ENCODE data around the gene ALG12. TPM values are rescaled to one million over a fixed set of nuclear protein-coding genes. Genes with fewer than 3 reads are reported as not detected.

ALG12 gene
- total RNA-seq = 10 to 100 TPM; 16.3 to 17.4 TPM

- Mint-ChIP-seq H3K36me3 (ENCODE audit: low read depth) (peaks cover 29% of the 10 kb centered on the region), H3K27ac (peak within 1 kb of the TSS; percentile 88), H3K27me3 (ENCODE audit: low read depth) (no peaks in the 10 kb centered on the region), H3K4me3 (peak within 1 kb of the TSS; percentile 81), H3K4me1 (ENCODE audit: low read depth) (peaks cover 31% of the 10 kb centered on the region), H3K9me3 (ENCODE audit: insufficient read depth) (no peaks in the 10 kb centered on the region)
- DNase-seq = peak; percentile 98
- ChIA-PET POLR2A (interaction anchor here (0.6 to 1.7 kb wide), 6 partner anchors 18 to 273 kb away, joined by 3 to 7 read pairs (median 4); no protein-coding TSS in a partner anchor), CTCF (interaction anchor here (0.7 to 1.2 kb wide), 2 partner anchors 112 to 160 kb away, joined by 3 to 4 read pairs; no protein-coding TSS in a partner anchor)
- peak; percentile 98 for ATAC-seq
These were observed at the start of gene ALG12, which contains the start of gene CRELD2 for GRCh38 chr22:49917974-49918910. TSS of gene ALG12 (minus strand) at chr22:49918438. CDS start at chr22:49913765, 4,673 bp downstream. TSS of gene CRELD2 (plus strand) at chr22:49918634. CDS start at chr22:49918770, 136 bp downstream.

- H3K4me3 Mint-ChIP-seq = no peak overlapping the region
- H3K27ac Mint-ChIP-seq = no peak overlapping the region
- H3K36me3 Mint-ChIP-seq (ENCODE audit: low read depth) = peaks cover 21% of the 10 kb centered on the region
These were observed 49.5 kb upstream of the ALG12 start for GRCh38 chr22:49967706-49968208.

GRCh38 chr22:49966774-49967705, 48.8 kb upstream of the ALG12 start:
- ChIA-PET CTCF (interaction anchor here (0.8 to 2.5 kb wide), 3 partner anchors 63 to 199 kb away, joined by 3 to 10 read pairs (median 4); no protein-coding TSS in a partner anchor), POLR2A (interaction anchor here (0.6 kb wide), 1 partner anchor 31 kb away, joined by 3 read pairs; no protein-coding TSS in a partner anchor)
- H3K4me3 Mint-ChIP-seq = no peak overlapping the region
- peak overlapping the region; percentile 52 for H3K27ac Mint-ChIP-seq
- ATAC-seq (no peak), DNase-seq (peak; percentile 22)
- peaks cover 42% of the 10 kb centered on the region for H3K4me1 Mint-ChIP-seq (ENCODE audit: low read depth)
- H3K27me3 Mint-ChIP-seq (ENCODE audit: low read depth) = no peaks in the 10 kb centered on the region
- H3K9me3 Mint-ChIP-seq (ENCODE audit: insufficient read depth) = no peaks in the 10 kb centered on the region
- H3K36me3 Mint-ChIP-seq (ENCODE audit: low read depth) = peaks cover 24% of the 10 kb centered on the region

More at GRCh38 chr22:49967706-49968208, 49.5 kb upstream of the ALG12 start:
- ATAC-seq (no peak), DNase-seq (no peak)
- ChIA-PET POLR2A (interaction anchor here (0.6 kb wide), 1 partner anchor 12 kb away, joined by 5 read pairs; no protein-coding TSS in a partner anchor), CTCF (interaction anchor here (0.8 to 2.5 kb wide), 3 partner anchors 63 to 200 kb away, joined by 3 to 10 read pairs (median 4); no protein-coding TSS in a partner anchor)
- Mint-ChIP-seq H3K27me3 (ENCODE audit: low read depth) (no peaks in the 10 kb centered on the region), H3K9me3 (ENCODE audit: insufficient read depth) (no peaks in the 10 kb centered on the region), H3K4me1 (ENCODE audit: low read depth) (peaks cover 42% of the 10 kb centered on the region)

GRCh38 chr22:49966041-49966773, 48.0 kb upstream of the ALG12 start:
- no peak for ATAC-seq
- H3K27me3 Mint-ChIP-seq (ENCODE audit: low read depth) = no peaks in the 10 kb centered on the region
- ChIA-PET CTCF (interaction anchor here (2.5 kb wide), 1 partner anchor 64 kb away, joined by 10 read pairs; no protein-coding TSS in a partner anchor), POLR2A (interaction anchor here (1.5 kb wide), 1 partner anchor 41 kb away, joined by 3 read pairs; no protein-coding TSS in a partner anchor)
- H3K27ac Mint-ChIP-seq = no peak overlapping the region
- H3K4me1 Mint-ChIP-seq (ENCODE audit: low read depth) = peaks cover 42% of the 10 kb centered on the region
- H3K9me3 Mint-ChIP-seq (ENCODE audit: insufficient read depth) = no peaks in the 10 kb centered on the region
- H3K36me3 Mint-ChIP-seq (ENCODE audit: low read depth) = peaks cover 30% of the 10 kb centered on the region
- DNase-seq = no peak
- H3K4me3 Mint-ChIP-seq = no peak overlapping the region

- DNase-seq (no peak), ATAC-seq (no peak)
- POLR2A ChIA-PET = interaction anchor here (1.5 kb wide), 1 partner anchor 40 kb away, joined by 3 read pairs; no protein-coding TSS in a partner anchor
- Mint-ChIP-seq H3K36me3 (ENCODE audit: low read depth) (peaks cover 30% of the 10 kb centered on the region), H3K4me3 (no peak overlapping the region), H3K27ac (peak overlapping the region; percentile 52), H3K27me3 (ENCODE audit: low read depth) (no peaks in the 10 kb centered on the region), H3K9me3 (ENCODE audit: insufficient read depth) (no peaks in the 10 kb centered on the region), H3K4me1 (ENCODE audit: low read depth) (peaks cover 36% of the 10 kb centered on the region)
- CTCF ChIA-PET = interaction anchor here (2.5 kb wide), 1 partner anchor 65 kb away, joined by 10 read pairs; no protein-coding TSS in a partner anchor
These were observed 47.1 kb upstream of the ALG12 start for GRCh38 chr22:49965091-49966040.

GRCh38 chr22:49964136-49965090, 46.2 kb upstream of the ALG12 start:
- Mint-ChIP-seq H3K4me3 (peak overlapping the region; percentile 63), H3K9me3 (ENCODE audit: insufficient read depth) (no peaks in the 10 kb centered on the region), H3K36me3 (ENCODE audit: low read depth) (peaks cover 30% of the 10 kb centered on the region), H3K27me3 (ENCODE audit: low read depth) (no peaks in the 10 kb centered on the region), H3K27ac (peak overlapping the region; percentile 52), H3K4me1 (ENCODE audit: low read depth) (peaks cover 36% of the 10 kb centered on the region)
- CTCF ChIA-PET = no interaction called here
- ATAC-seq (no peak), DNase-seq (peak; percentile 51)
- POLR2A ChIA-PET = no interaction called here

GRCh38 chr22:49963647-49964026, 45.4 kb upstream of the ALG12 start:
- Mint-ChIP-seq H3K27me3 (ENCODE audit: low read depth) (no peaks in the 10 kb centered on the region), H3K36me3 (ENCODE audit: low read depth) (peaks cover 30% of the 10 kb centered on the region), H3K27ac (peak overlapping the region; percentile 52), H3K9me3 (ENCODE audit: insufficient read depth) (no peaks in the 10 kb centered on the region), H3K4me3 (peak overlapping the region; percentile 63), H3K4me1 (ENCODE audit: low read depth) (peaks cover 43% of the 10 kb centered on the region)
- POLR2A ChIA-PET = no interaction called here
- peak; percentile 25 for DNase-seq
- no peak for ATAC-seq
- CTCF ChIA-PET = no interaction called here

- Mint-ChIP-seq H3K4me1 (ENCODE audit: low read depth) (peaks cover 43% of the 10 kb centered on the region), H3K36me3 (ENCODE audit: low read depth) (peaks cover 30% of the 10 kb centered on the region), H3K27ac (peak overlapping the region; percentile 81), H3K27me3 (ENCODE audit: low read depth) (no peaks in the 10 kb centered on the region), H3K4me3 (peak overlapping the region; percentile 88), H3K9me3 (ENCODE audit: insufficient read depth) (no peaks in the 10 kb centered on the region)
- ATAC-seq = no peak
- ChIA-PET CTCF (interaction anchor here (1.1 to 1.4 kb wide), 2 partner anchors 32 to 67 kb away, joined by 3 to 6 read pairs; no protein-coding TSS in a partner anchor), POLR2A (interaction anchor here (0.6 to 2.8 kb wide), 5 partner anchors 8 to 67 kb away, joined by 3 to 15 read pairs (median 7); partner anchors contain the start of genes ALG12 and CRELD2)
- no peak for DNase-seq
These were observed 44.8 kb upstream of the ALG12 start for GRCh38 chr22:49962751-49963646.

Data from activated CD8-positive, alpha-beta T cell treated with anti-CD3 and anti-CD28 coated beads, Interleukin-2, amount 10 ng/mL, durations not matched to agents 7 days and 5 days (primary cell).